COLO829 (cell line): ENCODE measurements around the gene MYLK.

ENCODE experiments used
- DNase-seq: peaks from one replicate; pipeline ENCODE4 v3.0.0; 2012; ENCODE audit warnings: low spot score

MYLK gene

DNA sequence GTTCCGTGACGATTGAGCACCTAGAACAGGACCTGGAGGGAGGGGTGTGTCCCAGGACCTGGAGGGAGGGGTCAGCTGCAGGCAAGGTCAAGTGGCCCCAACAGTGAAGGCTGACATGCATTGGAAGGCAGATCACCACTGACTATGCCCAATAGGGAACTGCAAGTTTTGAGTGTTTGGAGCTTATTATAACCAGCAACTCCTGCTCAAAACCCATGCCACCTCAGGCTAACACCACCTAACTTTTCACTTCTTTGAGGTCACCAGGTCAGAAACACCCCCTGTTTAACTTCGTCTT lies 93.1 kb downstream of the MYLK start:
- DNase-seq = no peak

DNA sequence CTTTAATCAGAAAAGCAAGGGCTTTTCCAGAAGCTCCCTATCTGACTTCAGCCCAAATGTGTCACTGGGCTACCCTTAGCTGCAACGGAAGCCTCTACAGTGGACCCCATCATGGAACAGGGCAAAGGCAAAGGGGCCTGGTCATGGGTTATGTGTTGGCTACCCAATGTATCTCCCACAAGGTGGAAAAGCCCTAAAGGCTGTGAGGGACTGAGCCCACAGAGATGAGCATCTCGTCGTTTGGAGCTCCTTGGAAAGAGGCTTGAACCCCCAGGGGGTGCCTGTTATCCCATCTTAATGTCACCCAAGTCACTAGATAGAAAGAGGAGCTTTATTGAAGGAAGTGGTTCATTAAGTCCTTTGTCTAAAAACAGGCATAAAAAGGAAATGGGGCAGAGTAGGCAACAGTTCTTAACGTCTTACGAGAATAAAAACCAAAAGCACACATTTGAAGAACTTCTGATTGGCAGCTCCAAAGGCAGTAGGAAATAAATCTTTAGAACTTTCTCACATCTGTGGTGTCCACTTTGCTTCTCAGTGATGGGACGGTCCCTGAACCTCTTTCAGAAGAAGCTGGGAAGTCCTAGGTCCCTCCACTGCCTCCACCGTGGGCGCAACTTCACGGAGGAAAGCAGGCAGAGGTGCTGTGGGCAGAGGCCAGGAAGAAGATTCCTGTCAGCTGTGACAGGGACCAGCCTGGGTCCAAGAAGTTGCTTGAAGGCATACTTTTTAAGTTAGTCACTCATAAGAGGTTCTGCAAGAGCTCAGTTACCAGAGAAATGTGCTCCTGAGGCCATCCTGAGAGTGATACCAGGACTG lies 93.7 kb downstream of the MYLK start:
- DNase-seq = no peak

DNA sequence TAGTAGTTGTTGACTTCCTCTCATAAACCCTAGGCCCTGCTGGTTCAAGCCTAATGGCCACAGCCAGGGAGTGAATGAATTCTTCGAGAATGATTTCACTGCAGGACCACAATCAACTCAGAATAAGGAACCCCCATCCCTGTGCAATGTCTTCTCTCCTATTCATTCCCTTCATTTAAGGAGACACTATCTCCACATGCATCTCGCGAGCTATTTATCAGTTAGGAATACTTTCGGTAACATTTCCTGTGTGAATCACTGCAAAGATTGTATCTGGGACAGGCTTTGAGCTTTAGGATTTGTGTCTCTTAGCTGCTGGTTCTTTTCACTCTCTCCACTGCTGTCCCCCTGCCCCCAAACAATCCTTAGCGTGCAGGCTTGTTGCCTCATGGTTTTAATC lies 94.4 kb downstream of the MYLK start:
- no peak for DNase-seq

DNA sequence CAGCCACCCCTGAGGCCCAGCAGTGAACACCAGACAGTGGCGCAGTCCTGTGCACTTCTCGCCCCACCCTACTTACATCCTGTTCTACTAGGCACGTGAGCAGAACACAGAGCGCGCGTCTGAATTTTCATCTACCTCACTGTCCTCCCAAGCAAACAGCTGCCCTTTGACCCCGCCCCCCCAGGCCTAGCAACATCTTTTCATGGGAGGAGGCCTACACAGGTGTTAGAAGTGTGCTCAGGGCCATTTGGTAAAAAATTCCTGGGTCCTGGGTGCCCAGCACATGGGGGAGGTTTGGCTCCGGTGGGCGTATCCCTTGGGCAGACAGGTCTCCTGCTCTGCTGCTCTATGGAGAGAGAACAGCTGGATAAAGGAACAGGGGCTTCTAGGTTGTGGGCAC lies 95.0 kb downstream of the MYLK start:
- no peak for DNase-seq

DNA sequence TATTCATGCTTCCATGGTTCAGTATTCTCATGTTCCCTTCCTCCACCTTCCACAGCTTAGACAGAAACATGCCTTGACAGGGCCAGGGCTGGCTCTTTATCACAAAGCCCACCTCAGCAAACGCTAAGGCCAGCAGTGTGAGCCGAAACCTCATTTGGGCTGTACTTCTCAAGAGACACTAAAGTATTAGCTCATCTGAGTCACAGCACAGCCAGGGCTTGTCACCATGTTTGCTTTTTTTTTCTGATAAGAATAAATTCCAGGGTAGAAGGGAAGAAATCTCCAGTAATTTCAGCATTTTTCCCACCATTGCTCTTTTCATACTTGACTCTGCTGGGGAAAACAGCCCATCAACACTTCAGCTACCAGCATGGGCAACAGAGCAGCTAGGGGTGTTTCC lies 95.4 kb downstream of the MYLK start:
- no peak for DNase-seq

DNA sequence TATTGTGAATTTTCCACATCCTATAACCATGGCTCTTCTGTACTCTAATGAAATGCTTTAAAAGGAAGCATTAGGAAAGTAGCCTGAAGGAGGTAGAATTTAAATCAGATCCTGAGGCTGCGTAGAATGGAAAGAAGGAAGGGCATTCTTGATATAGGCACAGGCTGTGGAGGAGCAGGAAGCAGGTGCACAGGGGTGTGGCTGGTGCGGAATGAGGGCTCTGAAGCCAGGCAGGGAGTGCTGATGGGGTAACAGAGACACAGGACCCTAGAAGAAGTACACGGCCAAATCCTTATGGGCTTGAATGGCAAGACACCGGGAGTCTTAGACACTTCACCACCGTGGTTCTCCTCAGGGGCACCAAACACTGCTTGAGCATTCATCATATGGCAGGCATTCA lies 97.0 kb downstream of the MYLK start:
- DNase-seq = no peak

DNA sequence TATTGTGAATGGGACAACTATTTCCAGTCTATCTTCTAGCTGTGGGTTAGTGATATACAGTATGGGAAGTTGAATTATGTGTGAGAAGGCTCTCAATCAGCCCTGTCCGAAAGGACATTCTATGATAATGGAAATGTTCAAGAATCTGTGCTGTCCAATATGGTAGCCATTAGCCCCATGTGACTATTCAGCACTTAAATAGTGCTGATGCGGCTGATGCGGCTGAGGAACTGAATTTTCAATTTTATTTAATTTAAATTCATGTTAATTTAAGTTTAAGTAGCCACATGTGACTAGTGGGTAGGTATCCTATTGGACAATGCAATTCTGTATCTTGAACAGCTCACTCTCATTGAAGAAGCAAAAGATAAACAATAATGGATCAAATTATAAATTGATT lies 98.5 kb downstream of the MYLK start:
- no peak for DNase-seq

DNA sequence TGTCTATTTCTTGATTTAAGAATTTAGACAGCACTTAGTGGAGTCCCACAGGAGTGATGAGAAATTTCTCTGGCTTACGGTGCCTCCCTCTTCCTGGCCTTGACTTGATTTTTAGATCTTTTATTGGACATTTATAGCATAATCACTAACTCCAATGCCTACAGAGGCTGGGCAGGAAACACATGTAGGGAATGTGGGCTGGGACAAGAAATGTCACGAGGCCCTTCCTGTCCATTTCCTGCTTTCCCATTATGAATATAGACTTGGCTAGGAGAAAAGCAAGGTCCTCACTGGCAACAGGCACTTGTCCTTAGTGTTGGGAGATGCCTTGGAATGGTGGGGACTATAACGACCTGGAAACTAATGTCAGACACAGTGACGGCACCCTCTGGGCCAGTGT lies 100.3 kb downstream of the MYLK start:
- DNase-seq = no peak

DNA sequence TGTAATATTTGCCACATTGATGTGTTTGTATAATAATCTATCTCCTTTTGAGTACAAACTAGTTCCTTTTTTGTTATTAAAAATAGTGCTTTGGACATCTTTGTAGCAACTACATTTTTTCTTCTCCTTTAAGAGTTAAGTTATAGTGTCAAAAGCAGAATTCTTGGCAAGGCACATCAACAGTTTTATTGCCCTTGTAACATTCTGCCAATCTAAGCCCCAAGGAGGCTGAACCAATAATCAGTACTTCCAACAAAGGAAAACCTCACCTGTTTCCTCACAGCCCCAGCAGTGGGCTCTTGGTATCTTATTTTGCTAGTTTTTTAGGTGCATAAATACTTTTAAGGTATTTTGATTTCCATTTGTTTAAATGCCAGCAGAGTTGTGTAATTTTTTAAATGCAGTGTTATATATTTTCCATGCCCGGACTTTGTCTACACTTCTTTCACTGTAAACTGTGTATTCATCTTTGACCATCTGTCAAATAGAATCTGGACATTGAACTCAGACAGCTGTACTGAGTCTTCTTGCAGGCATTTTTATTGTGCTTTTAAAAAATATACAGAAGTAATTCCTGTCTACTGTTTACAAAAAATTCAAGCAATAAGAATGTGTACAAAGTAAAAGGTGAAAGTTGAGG lies 101.0 kb downstream of the MYLK start:
- no peak for DNase-seq

DNA sequence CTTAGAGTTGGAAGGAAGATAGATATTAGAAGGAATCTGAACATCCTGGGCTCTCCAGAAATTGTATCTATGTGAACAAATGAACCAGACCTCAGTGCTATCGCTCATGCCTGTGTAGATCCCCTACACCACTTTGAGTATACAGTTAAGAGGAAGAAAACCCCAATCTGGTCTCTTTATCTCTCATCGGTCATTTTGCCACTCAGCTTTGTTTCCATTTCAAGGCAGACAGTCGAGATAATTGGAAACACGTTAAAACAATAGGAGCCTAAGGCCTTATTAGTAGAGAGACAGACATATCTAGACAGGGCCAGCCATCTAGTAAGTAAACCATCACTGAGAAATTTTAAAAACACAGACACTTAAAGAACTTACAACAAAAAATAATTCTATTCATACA lies 101.6 kb downstream of the MYLK start:
- DNase-seq = no peak

DNA sequence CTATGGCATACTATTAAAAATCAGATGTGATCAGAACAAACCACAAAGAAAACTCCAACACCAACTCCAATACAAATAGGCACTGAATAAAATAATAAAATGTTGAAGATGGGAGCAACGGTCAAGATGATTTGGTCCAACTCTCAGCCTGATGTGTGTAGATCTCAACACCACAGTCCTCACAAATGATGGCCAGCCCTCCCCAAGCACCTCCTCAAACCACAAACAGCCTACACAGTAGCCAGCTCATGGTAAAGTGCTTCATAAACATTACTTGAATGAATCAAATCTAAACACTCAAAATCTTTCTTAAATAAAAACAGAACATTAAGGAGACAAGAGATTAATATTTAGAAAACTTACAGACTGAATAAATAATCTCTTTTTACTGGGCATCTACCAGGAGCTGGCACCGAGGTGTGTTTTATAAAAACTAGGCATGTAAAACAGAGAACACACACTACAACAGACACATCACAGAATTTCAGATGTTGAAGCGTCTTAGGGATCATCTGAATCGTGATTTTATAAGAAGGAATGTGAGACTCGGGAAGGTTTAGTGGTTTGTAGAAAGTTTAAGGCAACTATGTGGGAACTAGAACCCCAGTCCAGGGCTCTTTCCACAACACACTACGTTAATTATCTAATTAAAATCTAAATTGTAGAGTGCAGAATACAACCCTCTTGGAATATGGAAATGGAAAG lies 102.4 kb downstream of the MYLK start:
- no peak for DNase-seq

DNA sequence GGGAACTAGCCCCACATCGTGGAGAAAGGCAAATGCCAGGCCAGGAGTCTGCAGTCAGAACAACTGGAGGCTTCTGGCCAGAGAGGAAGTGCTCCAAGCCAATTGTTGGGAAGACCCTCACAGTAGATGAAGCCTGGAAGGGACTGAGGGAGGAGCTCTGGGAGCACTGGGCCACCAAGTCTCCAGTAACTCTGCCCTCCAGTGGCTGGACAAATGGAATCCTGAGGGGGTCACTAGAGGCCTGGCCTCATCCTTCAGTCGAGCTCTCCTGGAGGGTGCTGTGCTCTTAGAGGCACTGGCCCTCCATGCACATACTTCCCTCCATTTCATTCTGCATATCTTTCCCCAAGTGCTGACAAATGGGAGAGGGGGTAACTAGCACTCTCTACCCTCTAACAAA lies 103.0 kb downstream of the MYLK start:
- DNase-seq = no peak

DNA sequence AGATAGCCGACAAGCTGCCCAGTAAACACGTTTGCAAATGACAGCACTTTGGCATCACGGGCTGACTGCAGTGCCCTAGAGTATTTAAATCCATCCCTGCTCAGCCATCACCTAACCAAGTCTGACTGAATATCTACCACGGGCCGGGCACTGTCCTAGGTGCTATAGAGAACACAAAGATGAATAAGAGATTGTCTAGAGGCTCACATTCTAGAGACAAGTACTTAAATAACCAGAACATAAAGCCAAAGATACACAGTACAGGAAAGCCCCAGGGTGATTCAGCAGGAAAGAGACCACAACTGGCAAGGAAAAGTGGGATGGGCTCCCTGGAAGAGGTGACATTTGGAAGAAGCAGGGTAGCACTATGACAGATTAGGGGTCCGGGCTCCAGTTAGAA lies 103.5 kb downstream of the MYLK start:
- no peak for DNase-seq

DNA sequence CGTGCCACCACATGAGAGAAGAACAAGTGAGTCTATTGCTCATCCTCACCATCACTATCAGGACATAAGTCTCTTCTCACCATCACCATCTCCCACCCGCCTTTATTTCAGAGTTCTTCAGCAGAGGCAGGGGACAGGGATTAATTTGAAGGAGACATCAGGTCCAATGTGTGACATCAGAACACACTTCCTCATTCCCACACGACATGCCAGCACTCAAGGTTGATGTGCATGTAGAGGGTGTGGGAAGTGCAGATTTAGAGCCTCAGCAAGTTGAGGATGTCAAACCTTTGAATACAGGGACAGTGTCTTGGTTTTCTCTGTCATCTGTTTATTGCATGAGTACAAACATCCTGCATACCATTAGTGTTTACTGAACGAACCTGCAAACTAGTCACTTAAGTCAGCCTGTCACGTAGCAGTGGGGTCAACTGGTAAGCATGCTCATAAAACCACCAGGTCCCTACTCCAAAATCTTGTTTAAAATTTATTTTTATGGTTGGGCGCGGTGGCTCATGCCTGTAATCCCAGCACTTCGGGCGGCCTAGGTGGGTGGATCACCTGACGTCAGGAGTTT lies 104.4 kb downstream of the MYLK start:
- no peak for DNase-seq

DNA sequence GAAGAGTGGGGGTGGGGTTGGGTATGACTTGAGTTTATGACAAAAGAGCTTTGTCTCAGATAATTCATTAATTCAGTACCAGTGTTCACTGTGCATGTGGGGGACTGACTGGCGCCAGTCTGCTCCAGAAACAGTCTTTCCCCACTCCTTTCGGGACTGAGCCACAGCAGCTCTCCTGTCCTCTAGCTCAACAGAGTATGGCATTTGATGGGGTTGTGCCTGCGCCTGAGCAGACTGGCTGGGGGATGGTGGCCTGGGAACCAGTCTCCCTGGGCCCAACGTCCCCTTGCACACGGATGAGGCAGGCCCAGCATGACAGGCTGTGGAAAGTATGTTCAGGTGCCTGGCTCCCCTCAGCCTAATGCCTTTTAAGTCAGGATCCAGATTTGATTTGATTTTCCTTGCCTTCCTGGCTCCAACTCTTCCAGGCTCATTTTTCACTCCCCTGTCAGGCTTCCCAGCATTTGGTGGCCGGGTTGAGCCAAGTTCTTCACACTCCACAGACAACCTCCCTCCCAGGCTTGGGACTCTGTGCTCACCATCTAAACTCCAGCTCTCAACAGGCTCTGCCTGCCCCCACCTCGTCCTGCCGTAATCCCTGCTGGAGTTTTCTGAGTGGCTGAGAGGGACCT lies 105.0 kb downstream of the MYLK start:
- DNase-seq = no peak

DNA sequence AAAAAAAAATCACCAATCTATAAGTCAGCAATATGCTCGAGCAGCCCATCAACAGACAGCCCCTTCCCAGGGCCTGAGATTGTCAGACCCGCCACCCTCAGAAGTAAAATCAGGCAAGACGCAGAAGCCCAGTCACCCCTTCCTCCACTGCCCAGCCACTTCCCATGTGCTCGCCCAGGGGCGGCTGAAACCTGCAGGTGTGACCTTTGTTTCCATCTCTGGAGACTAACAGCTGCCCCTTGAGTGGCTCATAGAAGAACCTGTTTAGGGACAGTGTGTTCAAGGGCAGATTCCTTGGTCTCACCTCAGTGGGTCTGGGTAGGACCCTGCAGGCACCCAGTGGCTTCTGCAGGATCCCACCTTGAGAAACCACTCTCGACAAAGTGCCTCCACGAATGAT lies 105.6 kb downstream of the MYLK start:
- DNase-seq = no peak

DNA sequence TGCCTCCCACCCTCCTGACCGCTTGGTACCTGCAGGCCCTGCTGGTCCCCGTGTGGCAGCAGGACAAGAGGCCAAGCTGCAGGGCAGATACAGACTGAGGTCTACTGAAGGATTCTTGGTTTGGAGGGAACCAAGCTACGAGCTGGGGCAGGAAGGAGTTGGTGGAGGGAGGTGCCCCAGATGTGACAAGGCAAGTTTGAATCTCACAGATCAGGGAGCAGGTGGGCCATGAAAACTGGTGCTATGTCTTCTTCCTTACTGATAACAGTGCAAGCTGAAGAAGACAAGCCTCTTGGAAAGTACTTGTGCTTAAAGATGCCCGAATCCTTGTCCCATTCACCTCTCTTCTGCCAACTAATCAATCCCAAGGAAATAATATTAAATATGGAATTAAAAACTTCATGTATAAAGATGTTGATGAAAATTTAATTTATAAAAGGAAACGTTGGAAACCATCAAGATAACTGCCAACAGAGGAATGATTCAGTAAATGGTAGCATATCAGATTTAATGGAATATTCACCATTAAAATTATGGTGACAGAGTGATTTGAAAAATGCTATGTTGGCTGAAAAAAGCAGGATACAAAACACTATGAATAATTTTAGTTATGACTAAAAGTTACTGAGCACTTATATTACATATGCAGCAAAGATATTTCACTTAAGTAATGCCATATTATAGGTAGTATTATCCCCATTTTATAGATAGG lies 107.9 kb downstream of the MYLK start:
- no peak for DNase-seq

DNA sequence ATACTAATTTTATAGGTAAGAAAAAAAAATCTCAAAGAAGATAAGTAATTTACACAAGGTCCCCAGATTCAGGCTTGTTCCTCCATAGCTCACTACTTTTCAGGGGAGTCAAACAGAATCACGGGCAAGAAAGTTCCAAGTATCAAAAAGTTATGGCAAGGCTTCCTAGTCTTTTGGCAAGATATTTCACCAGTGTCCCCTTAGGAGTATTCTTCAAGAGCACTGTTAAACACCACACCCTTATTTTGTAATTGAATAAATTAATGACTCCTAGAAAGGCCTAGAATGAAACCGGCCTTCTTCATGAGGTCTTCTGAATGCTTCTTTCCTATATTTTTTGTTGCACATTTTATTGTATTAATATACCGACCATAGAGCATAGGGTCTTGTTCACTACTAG lies 109.7 kb downstream of the MYLK start:
- DNase-seq = no peak

DNA sequence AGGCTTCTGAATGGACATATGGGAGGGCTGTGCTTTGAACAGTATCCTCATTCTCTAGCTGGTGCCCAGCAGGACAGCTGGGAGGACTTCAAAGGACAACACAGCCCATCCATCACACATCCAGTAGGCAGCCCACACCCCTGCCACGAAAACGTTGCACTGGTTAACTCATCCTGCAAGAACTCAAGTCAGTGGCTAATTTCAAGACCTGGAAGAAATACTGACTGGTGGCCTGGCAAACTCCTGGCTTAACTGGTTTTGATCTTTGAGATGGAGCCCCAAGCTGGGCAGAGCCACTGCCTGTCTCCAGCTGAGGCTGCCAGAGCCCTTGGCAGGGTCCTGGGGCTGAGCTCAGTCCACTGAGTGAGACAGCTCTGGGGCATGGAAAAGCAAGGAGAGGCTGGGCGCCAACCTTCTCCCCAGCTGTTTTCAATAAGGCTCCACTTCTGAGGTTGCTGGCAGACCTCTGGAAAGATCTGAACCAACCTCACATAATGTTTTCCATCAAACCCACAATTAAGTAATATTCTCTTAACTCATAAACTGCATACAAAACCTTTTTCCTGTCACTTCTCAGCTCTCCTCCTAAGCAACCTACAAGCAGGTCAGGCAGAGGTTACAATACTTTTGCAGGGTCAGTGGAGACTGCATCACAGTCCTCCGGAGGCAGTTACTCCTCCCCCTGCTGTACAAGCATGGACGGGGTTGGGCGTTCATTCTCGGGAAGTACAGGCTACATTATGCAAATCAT lies 110.3 kb downstream of the MYLK start:
- DNase-seq = peak; percentile 77

DNA sequence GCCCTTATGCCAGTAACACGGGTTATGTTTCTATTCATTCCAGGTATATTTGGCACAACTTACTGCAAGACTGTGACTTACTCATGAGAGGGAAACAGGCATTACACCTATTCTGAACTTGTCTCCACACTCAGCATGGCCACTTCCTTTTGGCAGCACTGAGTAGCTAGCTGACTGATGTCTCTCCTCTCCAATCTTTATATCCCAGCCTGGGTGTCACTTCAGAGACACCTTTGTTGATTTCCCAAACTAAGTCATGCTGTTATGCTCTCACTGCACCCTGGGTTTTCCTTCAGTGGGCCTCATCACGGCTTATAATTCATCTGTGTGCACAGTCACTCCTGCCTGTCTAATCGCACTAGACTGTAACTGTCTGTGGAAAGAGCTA lies 114.8 kb downstream of the MYLK start:
- DNase-seq = no peak
